NCI-H1436 treated with DMSO at 0.1 percent for 48 hours (cell line): ENCODE data around the gene SERTAD1.

Experiments used
- DNase-seq: peaks from one replicate; lab custom pipeline; 2025; lab: John Stamatoyannopoulos, UW

SERTAD1 gene

DNA sequence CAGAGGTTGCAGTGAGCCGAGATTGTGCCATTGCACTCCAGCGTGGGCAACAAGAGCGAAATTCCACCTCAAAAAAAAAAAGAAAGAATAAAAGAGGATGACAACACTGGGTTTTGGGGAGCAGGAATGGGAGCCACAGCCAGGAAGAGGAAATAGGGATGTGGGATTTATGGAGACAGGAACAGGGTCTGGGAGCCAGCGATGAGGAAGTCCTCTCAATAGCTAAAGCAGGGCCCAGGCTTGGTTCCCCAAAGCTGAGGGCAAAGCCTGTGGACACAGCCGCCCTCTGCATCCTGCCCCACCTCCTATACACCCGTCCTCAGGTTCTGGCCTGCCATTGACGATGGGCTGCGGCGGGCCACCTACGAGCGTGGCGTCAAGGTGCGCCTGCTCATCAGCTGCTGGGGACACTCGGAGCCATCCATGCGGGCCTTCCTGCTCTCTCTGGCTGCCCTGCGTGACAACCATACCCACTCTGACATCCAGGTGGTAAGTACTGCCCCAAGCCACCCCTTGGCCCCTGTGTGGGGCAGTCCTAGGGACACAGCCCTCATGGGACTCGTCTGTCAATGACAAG, 49.4 kb downstream of the SERTAD1 start:
- DNase-seq, result no peak

DNA sequence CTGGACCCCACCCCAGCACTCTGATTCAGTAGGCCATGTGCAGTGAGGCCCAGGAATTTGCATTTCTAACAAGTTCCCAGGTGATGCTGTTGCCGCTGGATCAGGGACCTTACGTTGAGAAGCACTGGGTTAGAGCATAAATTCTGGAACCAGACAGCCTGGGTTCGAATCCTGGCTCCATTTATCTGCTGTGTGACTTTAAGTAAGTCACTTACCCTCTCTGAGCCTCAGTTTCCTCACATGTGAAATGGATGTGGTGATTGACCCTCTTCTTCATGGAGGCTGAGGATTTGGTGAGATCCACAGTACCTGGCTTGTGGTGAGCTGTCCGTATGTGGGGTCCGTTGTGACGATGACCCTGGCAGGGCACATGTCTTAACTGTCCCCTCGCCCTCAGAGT, 51.7 kb downstream of the SERTAD1 start:
- no peak for DNase-seq

DNA sequence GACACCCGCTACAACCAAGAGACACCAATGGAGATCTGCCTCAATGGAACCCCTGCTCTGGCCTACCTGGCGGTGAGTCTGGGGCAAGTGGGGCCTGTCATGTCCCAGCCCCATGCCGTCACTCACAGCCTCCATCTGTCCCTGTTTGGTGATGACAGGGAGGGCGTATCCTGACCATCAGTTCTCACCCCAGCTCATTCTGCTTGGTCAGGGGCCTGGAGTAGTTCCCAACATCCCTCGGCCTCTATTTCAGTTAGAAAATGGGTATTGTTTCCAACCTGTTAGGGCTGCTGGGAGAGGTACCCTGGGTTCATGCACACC, 54.0 kb downstream of the SERTAD1 start:
- DNase-seq, result no peak
